Measurements from ENCODE around the gene FAAH2. TPM values are rescaled to one million over a fixed set of nuclear protein-coding genes. Genes with fewer than 3 reads are reported as not detected.

FAAH2 gene
- total RNA-seq, 1 experiment from 2014 or later: 6.4 TPM

GRCh38 chrX:57481514-57481913 is 195.0 kb downstream of the FAAH2 start:
- no peak overlapping the region for H3K27ac ChIP-seq (ENCODE audit: insufficient read length, low read depth, low read length)
- H3K27me3 ChIP-seq (ENCODE audit: insufficient read depth, low read length): no peaks in the 10 kb centered on the region
- Mint-ChIP-seq H3K36me3 (ENCODE audit: insufficient read depth in 1 of 3, low read depth in 3 of 3) (peaks cover 9 to 10% (median 10%) of the 10 kb centered on the region in 3 experiments; a peak in 5 of 7 replicates), H3K4me3 (no peak overlapping the region), H3K27ac (no peak overlapping the region), H3K27me3 (ENCODE audit: low read depth) (peaks cover 1% of the 10 kb centered on the region; the same call in 1 of the 2 replicates), H3K9me3 (peaks cover 81 to 91% of the 10 kb centered on the region in 2 experiments), H3K4me1 (no peaks in the 10 kb centered on the region)
- no peaks in the 10 kb centered on the region for H3K23me2 ChIP-seq (ENCODE audit: insufficient read length, low read depth, low read length, poor library complexity, severe bottlenecking)
- no peaks in the 10 kb centered on the region for H3K4me1 ChIP-seq (ENCODE audit: insufficient read depth, low read length)
- no peak overlapping the region for H4K91ac ChIP-seq (ENCODE audit: insufficient read length, low read depth, low read length)
- no peak overlapping the region for H2AK5ac ChIP-seq (ENCODE audit: insufficient read length, low read length)
- no peak overlapping the region for H4K8ac ChIP-seq (replicated peaks; ENCODE audit: insufficient read length, low read depth, low read length)
- no peak overlapping the region for H3K18ac ChIP-seq (ENCODE audit: insufficient read length, low read depth, low read length)
- H2BK120ac ChIP-seq (ENCODE audit: low read depth, low read length, poor library complexity, severe bottlenecking): no peak overlapping the region
- peaks cover 17% of the 10 kb centered on the region for H3K9me3 ChIP-seq (ENCODE audit: control insufficient read depth, low read depth, low read length)
- no peak overlapping the region for H2BK12ac ChIP-seq (ENCODE audit: insufficient read length, low read depth, low read length)
- no peak overlapping the region for H2BK15ac ChIP-seq (ENCODE audit: low read depth, low read length)
- no peak overlapping the region for H3K56ac ChIP-seq (ENCODE audit: insufficient read length, low read depth, low read length)
- H3K4me2 ChIP-seq (ENCODE audit: insufficient read depth, insufficient read length, low read length): no peak overlapping the region
- no peak overlapping the region for H3K23ac ChIP-seq (ENCODE audit: insufficient read length, low read depth, low read length)
- WGBS (ENCODE audit: extremely low coverage, insufficient read length, low lambda C conversion rate): no CpG with 5 or more reads among the region's 6 CpGs
- H2BK5ac ChIP-seq (ENCODE audit: insufficient read length, low read length): no peak overlapping the region
- no peak overlapping the region for H4K5ac ChIP-seq (ENCODE audit: insufficient read length, low read depth, low read length)
- H3K9ac ChIP-seq (ENCODE audit: extremely low read depth, insufficient read length, low read length): no peak overlapping the region
- H3K14ac ChIP-seq (ENCODE audit: insufficient read depth, low read length): no peak overlapping the region
- TF ChIP-seq, protein P1, sequence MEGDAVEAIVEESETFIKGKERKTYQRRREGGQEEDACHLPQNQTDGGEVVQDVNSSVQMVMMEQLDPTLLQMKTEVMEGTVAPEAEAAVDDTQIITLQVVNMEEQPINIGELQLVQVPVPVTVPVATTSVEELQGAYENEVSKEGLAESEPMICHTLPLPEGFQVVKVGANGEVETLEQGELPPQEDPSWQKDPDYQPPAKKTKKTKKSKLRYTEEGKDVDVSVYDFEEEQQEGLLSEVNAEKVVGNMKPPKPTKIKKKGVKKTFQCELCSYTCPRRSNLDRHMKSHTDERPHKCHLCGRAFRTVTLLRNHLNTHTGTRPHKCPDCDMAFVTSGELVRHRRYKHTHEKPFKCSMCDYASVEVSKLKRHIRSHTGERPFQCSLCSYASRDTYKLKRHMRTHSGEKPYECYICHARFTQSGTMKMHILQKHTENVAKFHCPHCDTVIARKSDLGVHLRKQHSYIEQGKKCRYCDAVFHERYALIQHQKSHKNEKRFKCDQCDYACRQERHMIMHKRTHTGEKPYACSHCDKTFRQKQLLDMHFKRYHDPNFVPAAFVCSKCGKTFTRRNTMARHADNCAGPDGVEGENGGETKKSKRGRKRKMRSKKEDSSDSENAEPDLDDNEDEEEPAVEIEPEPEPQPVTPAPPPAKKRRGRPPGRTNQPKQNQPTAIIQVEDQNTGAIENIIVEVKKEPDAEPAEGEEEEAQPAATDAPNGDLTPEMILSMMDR (conservative IDR thresholded peaks at IDR 0.05): no peak
- no peak for DNase-seq
- H2BK20ac ChIP-seq (ENCODE audit: low read depth, low read length, poor library complexity, severe bottlenecking): no peak overlapping the region
- H3T11ph ChIP-seq (ENCODE audit: low read length): no peak overlapping the region
- H2AFZ ChIP-seq (ENCODE audit: low read length): no peak overlapping the region
- no peaks in the 10 kb centered on the region for H3K79me1 ChIP-seq (ENCODE audit: insufficient read depth, low read depth, low read length, poor library complexity, severe bottlenecking)
- no peaks in the 10 kb centered on the region for H4K20me1 ChIP-seq (ENCODE audit: control insufficient read depth, insufficient read depth, insufficient read length)
- no peaks in the 10 kb centered on the region for H3K79me2 ChIP-seq (ENCODE audit: insufficient read depth, low read length)
- no peak overlapping the region for H3K4ac ChIP-seq (ENCODE audit: low read depth, low read length)

All from H9 (cell line).